Measurements from ENCODE around the gene IPO11. TPM values are rescaled to one million over a fixed set of nuclear protein-coding genes. Genes with fewer than 3 reads are reported as not detected.

Gene IPO11
- total RNA-seq, 3 donors from 2014 or later, result 31.5 to 34.7 (median 33.1) TPM

DNA sequence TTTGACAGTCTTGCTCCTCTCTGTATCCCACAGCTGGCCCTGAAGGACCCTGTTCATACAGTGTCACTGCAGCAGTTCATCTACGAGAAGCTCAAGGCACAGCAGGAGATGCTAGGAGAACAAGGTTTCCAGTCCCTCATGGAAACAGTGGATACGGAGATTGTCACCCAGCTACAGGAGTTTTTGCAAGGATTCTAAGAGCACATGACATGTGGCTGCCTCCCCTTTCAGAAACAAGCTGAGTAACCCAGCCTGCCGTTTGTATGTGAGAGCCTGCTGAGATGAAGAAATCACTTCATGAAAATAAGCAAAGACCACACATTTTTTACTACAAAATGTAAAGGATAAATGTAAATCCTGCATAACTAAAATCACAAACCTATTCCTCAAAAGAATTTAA lies 214.6 kb downstream of the IPO11 start:
- H3K27ac ChIP-seq, result no peak overlapping the region
- H3K9me3 ChIP-seq, result no peaks in the 10 kb centered on the region
- H3K27me3 ChIP-seq, result no peaks in the 10 kb centered on the region
- H3K36me3 ChIP-seq, result no peaks in the 10 kb centered on the region
- TF ChIP-seq POLR2A (IDR thresholded peaks at IDR 0.05), result no peak
- TF ChIP-seq CTCF (IDR thresholded peaks at IDR 0.05), result no peak
- no peak for TF ChIP-seq POLR2AphosphoS5 (IDR thresholded peaks at IDR 0.05)
- intact Hi-C loops (cut with DNase I; ENCODE audit: low total_unique reads), result no loop called here
- H3K4me1 ChIP-seq, result no peaks in the 10 kb centered on the region
- DNase-seq (ENCODE audit: low spot score in 2 of 2), result no peak
- H3K4me3 ChIP-seq, result no peak overlapping the region

DNA sequence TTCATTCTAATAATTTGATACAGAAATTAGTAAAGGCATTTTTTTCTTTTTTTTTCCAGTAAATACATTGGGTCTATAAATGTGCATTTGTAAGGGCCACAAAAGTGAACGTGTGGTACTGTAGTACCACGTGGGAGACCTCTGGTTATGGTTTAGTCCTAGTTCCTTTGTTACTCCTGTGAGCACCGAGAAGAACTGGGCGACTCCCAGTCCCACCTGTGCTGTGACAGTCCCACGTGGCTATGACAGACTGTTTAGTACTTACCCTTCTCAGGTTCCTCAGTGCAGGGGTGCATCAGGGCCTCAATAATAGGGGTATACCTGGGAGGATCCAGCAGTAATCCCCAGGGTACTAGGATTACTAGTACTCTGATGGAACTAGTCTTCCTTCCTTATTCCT lies 215.3 kb downstream of the IPO11 start:
- Histone ChIP-seq H3K4me3 (no peak overlapping the region), H3K4me1 (no peaks in the 10 kb centered on the region), H3K36me3 (no peaks in the 10 kb centered on the region), H3K27me3 (no peaks in the 10 kb centered on the region), H3K27ac (no peak overlapping the region), H3K9me3 (no peaks in the 10 kb centered on the region)
- intact Hi-C loops (cut with DNase I; ENCODE audit: low total_unique reads), result no loop called here
- TF ChIP-seq CTCF (IDR thresholded peaks at IDR 0.05) (no peak), POLR2AphosphoS5 (IDR thresholded peaks at IDR 0.05) (no peak), POLR2A (IDR thresholded peaks at IDR 0.05) (no peak)
- DNase-seq (ENCODE audit: low spot score in 2 of 2), result no peak

- no peak overlapping the region for H3K27ac ChIP-seq
- H3K4me1 ChIP-seq, result no peaks in the 10 kb centered on the region
- H3K9me3 ChIP-seq, result no peaks in the 10 kb centered on the region
- no peaks in the 10 kb centered on the region for H3K27me3 ChIP-seq
- TF ChIP-seq CTCF (IDR thresholded peaks at IDR 0.05) (no peak), POLR2AphosphoS5 (IDR thresholded peaks at IDR 0.05) (no peak), POLR2A (IDR thresholded peaks at IDR 0.05) (no peak)
- intact Hi-C loops (cut with DNase I; ENCODE audit: low total_unique reads), result no loop called here
- H3K36me3 ChIP-seq, result no peaks in the 10 kb centered on the region
- no peak overlapping the region for H3K4me3 ChIP-seq
- DNase-seq (ENCODE audit: low spot score in 2 of 2), result no peak
These were observed 219.5 kb downstream of the IPO11 start for GRCh38 chr5:62631909-62632580.

GRCh38 chr5:62633243-62633642 lies 220.7 kb downstream of the IPO11 start:
- DNase-seq (ENCODE audit: low spot score in 2 of 2), result no peak
- H3K36me3 ChIP-seq, result no peaks in the 10 kb centered on the region

More at GRCh38 chr5:62633243-62633642, 220.7 kb downstream of the IPO11 start:
- intact Hi-C loops (cut with DNase I; ENCODE audit: low total_unique reads), result no loop called here
- H3K27ac ChIP-seq, result no peak overlapping the region
- H3K4me3 ChIP-seq, result no peak overlapping the region
- TF ChIP-seq POLR2AphosphoS5 (IDR thresholded peaks at IDR 0.05), result no peak
- TF ChIP-seq CTCF (IDR thresholded peaks at IDR 0.05), result no peak
- TF ChIP-seq POLR2A (IDR thresholded peaks at IDR 0.05), result no peak
- H3K4me1 ChIP-seq, result no peaks in the 10 kb centered on the region
- H3K9me3 ChIP-seq, result no peaks in the 10 kb centered on the region
- no peaks in the 10 kb centered on the region for H3K27me3 ChIP-seq
